ENCODE measurements around the gene ARHGAP15. TPM values are rescaled to one million over a fixed set of nuclear protein-coding genes. Genes with fewer than 3 reads are reported as not detected.

Gene ARHGAP15
- total and polyA plus RNA-seq, 10 donors = 55.8 to 219 (median 130) TPM

GRCh38 chr2:143582046-143582747 lies 453.0 kb downstream of the ARHGAP15 start:
- DNase-seq = no peak
- 55 to 81% (median 64%) methylated on average over 5 of the region's 5 CpGs for WGBS, 5 donors
- Histone ChIP-seq H3K27me3 (replicated peaks in 1 of 7) (no peaks in the 10 kb centered on the region), H3K27ac (peak overlapping the region in 4 of 8 donors; percentile 0 to 58 (median 22)), H3K36me3 (peaks cover 0 to 21% (median 0%) of the 10 kb centered on the region in 6 donors), H3K4me3 (no peak overlapping the region), H3K4me1 (peaks cover 0 to 24% (median 3%) of the 10 kb centered on the region in 6 donors), H3K9me3 (peaks cover 0 to 13% (median 3%) of the 10 kb centered on the region in 8 donors)
- intact Hi-C loops (cut with DNase I; ENCODE audit: low total_unique reads) = no loop called here
- TF ChIP-seq CTCF (IDR thresholded peaks at IDR 0.05 in 8 of 11, conservative IDR thresholded peaks at IDR 0.05 in 3 of 11) (no peak), POLR2AphosphoS5 (IDR thresholded peaks at IDR 0.05) (no peak), POLR2A (IDR thresholded peaks at IDR 0.05) (no peak)

- Histone ChIP-seq H3K27me3 (replicated peaks in 1 of 7) (no peaks in the 10 kb centered on the region), H3K36me3 (peaks cover 0 to 21% (median 0%) of the 10 kb centered on the region in 6 donors), H3K9me3 (peaks cover 0 to 13% (median 3%) of the 10 kb centered on the region in 8 donors), H3K4me1 (peaks cover 0 to 34% (median 9%) of the 10 kb centered on the region in 6 donors), H3K27ac (no peak overlapping the region), H3K4me3 (no peak overlapping the region)
- no peak for DNase-seq
- intact Hi-C loops (cut with DNase I; ENCODE audit: low total_unique reads) = no loop called here
- WGBS, 5 donors = 39 to 65% (median 57%) methylated on average over 4 of the region's 4 CpGs
- no peak for TF ChIP-seq POLR2A (IDR thresholded peaks at IDR 0.05)
- TF ChIP-seq POLR2AphosphoS5 (IDR thresholded peaks at IDR 0.05) = no peak
- no peak for TF ChIP-seq CTCF (IDR thresholded peaks at IDR 0.05 in 8 of 11, conservative IDR thresholded peaks at IDR 0.05 in 3 of 11)
Observed at GRCh38 chr2:143584936-143585335, 455.7 kb downstream of the ARHGAP15 start.

- Histone ChIP-seq H3K9me3 (peaks cover 0 to 13% (median 3%) of the 10 kb centered on the region in 8 donors), H3K36me3 (peaks cover 0 to 11% (median 0%) of the 10 kb centered on the region in 6 donors), H3K4me1 (peaks cover 0 to 25% (median 9%) of the 10 kb centered on the region in 6 donors), H3K27ac (no peak overlapping the region), H3K27me3 (replicated peaks in 1 of 7) (no peaks in the 10 kb centered on the region), H3K4me3 (no peak overlapping the region)
- no peak for DNase-seq
- intact Hi-C loops (cut with DNase I; ENCODE audit: low total_unique reads) = no loop called here
- no peak for TF ChIP-seq POLR2AphosphoS5 (IDR thresholded peaks at IDR 0.05)
- no peak for TF ChIP-seq POLR2A (IDR thresholded peaks at IDR 0.05)
- no peak for TF ChIP-seq CTCF (IDR thresholded peaks at IDR 0.05 in 8 of 11, conservative IDR thresholded peaks at IDR 0.05 in 3 of 11)
Observed at GRCh38 chr2:143586119-143586518, 456.9 kb downstream of the ARHGAP15 start.

- H3K4me3 ChIP-seq = no peak overlapping the region
- TF ChIP-seq POLR2AphosphoS5 (IDR thresholded peaks at IDR 0.05) = no peak
- no peak for TF ChIP-seq POLR2A (IDR thresholded peaks at IDR 0.05)
- no peak for TF ChIP-seq CTCF (IDR thresholded peaks at IDR 0.05 in 8 of 11, conservative IDR thresholded peaks at IDR 0.05 in 3 of 11)
- no peaks in the 10 kb centered on the region for H3K27me3 ChIP-seq (replicated peaks in 1 of 7)
- peaks cover 0 to 12% (median 5%) of the 10 kb centered on the region in 6 donors for H3K4me1 ChIP-seq
- intact Hi-C loops (cut with DNase I; ENCODE audit: low total_unique reads) = no loop called here
- peaks cover 0 to 18% (median 0%) of the 10 kb centered on the region in 6 donors for H3K36me3 ChIP-seq
- peak overlapping the region in 3 of 8 donors; percentile 3 to 30 (median 22) for H3K27ac ChIP-seq
- DNase-seq = no peak
- H3K9me3 ChIP-seq = peaks cover 0 to 13% (median 3%) of the 10 kb centered on the region in 8 donors
Observed at GRCh38 chr2:143588746-143589145, 459.5 kb downstream of the ARHGAP15 start.

All from spleen (tissue), 11 donors.